ENCODE data around the gene BCAS1.

DNA sequence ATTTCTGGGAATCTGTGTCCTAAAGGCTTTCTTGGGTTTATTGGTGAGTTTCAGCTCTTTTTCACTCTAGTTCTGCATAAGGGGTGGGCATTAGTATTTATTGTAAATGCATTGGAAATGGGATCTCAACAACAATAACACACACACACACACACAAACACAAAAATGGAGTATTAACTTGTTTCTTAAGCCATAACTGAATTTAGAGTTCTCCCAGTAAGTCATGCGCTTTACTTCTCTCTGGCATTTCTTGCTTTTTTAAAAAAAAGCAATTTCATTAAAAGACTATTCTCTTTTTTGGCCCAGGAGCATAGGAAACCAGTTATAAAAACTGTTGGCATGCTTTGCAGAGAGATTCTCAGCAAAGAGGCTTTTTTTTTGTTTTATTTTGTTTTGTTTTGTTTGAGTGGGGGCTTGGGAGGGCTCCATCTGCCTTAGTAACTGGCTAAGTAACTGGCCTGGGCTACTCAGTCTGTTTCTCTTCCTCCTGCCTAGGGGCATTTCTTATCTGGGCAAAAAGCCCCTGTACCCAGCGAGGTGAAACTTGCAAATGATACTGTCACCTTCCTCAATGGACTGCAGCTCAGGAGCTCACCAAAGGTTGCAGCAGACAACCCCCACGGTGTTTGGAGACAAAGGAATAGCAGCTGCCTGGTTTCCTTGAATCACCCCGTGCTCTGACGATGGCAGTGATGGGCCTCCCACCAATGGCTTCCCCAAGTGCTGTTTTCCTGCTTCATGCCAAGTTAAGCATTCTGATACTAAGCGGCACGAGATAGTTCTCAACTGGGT, 128.5 kb downstream of the BCAS1 start:
- TF ChIP-seq, protein P1, sequence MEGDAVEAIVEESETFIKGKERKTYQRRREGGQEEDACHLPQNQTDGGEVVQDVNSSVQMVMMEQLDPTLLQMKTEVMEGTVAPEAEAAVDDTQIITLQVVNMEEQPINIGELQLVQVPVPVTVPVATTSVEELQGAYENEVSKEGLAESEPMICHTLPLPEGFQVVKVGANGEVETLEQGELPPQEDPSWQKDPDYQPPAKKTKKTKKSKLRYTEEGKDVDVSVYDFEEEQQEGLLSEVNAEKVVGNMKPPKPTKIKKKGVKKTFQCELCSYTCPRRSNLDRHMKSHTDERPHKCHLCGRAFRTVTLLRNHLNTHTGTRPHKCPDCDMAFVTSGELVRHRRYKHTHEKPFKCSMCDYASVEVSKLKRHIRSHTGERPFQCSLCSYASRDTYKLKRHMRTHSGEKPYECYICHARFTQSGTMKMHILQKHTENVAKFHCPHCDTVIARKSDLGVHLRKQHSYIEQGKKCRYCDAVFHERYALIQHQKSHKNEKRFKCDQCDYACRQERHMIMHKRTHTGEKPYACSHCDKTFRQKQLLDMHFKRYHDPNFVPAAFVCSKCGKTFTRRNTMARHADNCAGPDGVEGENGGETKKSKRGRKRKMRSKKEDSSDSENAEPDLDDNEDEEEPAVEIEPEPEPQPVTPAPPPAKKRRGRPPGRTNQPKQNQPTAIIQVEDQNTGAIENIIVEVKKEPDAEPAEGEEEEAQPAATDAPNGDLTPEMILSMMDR (IDR thresholded peaks at IDR 0.05; ENCODE audit: extremely low read depth in 1 of 2, insufficient read depth in 1 of 2, low read depth in 1 of 2, low read length in 2 of 2): no peak
- TF ChIP-seq, protein P2, sequence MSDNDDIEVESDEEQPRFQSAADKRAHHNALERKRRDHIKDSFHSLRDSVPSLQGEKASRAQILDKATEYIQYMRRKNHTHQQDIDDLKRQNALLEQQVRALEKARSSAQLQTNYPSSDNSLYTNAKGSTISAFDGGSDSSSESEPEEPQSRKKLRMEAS (IDR thresholded peaks at IDR 0.05; ENCODE audit: insufficient read depth, insufficient read length): no peak
- TF ChIP-seq POLR2A (IDR thresholded peaks at IDR 0.05; ENCODE audit: low read depth, low read length) (no peak), EZH2 (IDR thresholded peaks at IDR 0.05; ENCODE audit: borderline replicate concordance, low read depth, low read length, severe bottlenecking) (no peak)
